Astrocyte (in vitro differentiated cells and primary cell): Measurements from ENCODE around the gene KRT84.

Experiments used
- CTCF ChIP-seq: IDR thresholded peaks from 2 replicates; pipeline ENCODE4 v1.5.1; 2011; ENCODE audit warnings: low read depth, mild to moderate bottlenecking, inconsistent platforms, low read length, moderate library complexity; ENCODE audit not compliant: insufficient read depth
- EZH2 ChIP-seq: IDR thresholded peaks from 2 replicates; pipeline ENCODE4 v1.6.1; 2012; ENCODE audit warnings: mild to moderate bottlenecking, low read length, inconsistent platforms; ENCODE audit not compliant: insufficient read depth

GRCh38 chr12:52399756-52400155 lies 14.3 kb upstream of the KRT84 start:
- TF ChIP-seq EZH2 = no peak
- TF ChIP-seq CTCF = no peak
